Ascending aorta (tissue), 2 donors: ENCODE data around the gene ENTHD1. TPM values are rescaled to one million over a fixed set of nuclear protein-coding genes. Genes with fewer than 3 reads are reported as not detected.

Experiments used
- DNase-seq, 2 donors: peaks; one replicate each; pipeline ENCODE4 v3.0.0-alpha.2; 2019; ENCODE audit warnings: low spot score in 2 of 2
- H3K27ac ChIP-seq, 2 donors: fragments of 200-600 bp; sonication (generic); one replicate each; pipeline ENCODE4 v1.5.1; 2016 to 2017; ENCODE audit warnings: mild to moderate bottlenecking in 1 of 2
- H3K27me3 ChIP-seq: fragments of 200-600 bp; sonication (generic); one replicate; pipeline ENCODE4 v1.5.1; 2017
- H3K36me3 ChIP-seq, 2 donors: fragments of 200-600 bp; sonication (generic); one replicate each; pipeline ENCODE4 v1.5.1; 2016
- H3K4me1 ChIP-seq, 2 donors: fragments of 200-600 bp; sonication (generic); one replicate each; pipeline ENCODE4 v1.5.1; 2016 to 2017; ENCODE audit warnings: mild to moderate bottlenecking in 1 of 2
- H3K4me3 ChIP-seq, 2 donors: fragments of 200-600 bp; sonication (generic); one replicate each; pipeline ENCODE4 v1.5.1; 2016 to 2017; ENCODE audit warnings: mild to moderate bottlenecking in 1 of 2
- H3K9me3 ChIP-seq, 2 donors: fragments of 200-600 bp; sonication (generic); one replicate each; pipeline ENCODE4 v1.5.1; 2016
- CTCF ChIP-seq, 3 experiments: fragments of 200-600 bp in 2 of 3; fragments of 450-650 bp in 1 of 3; sonication (generic) in 2 of 3; IDR thresholded peaks; one replicate each; pipeline ENCODE4 v1.5.1; 2016 to 2019; ENCODE audit warnings: antibody characterized with exemption in 3 of 3, mild to moderate bottlenecking in 1 of 3, moderate library complexity in 1 of 3
- intact Hi-C: fragments of 100-400 bp; cut with DNase I; formaldehyde crosslinking; loops from one replicate; pipeline ENCODE4 v1.15.1; 2023
- total RNA-seq: library from RNA; depleted of rRNA; stranded (reverse); fragments of >200 nt; gene quantifications from one replicate; pipeline ENCODE4 v1.1.0, GENCODE V29; 2016

Gene ENTHD1
- total RNA-seq, 1 donor from 2014 or later, result 0.21 TPM

- Histone ChIP-seq H3K36me3 (no peaks in the 10 kb centered on the region), H3K9me3 (no peaks in the 10 kb centered on the region), H3K27me3 (no peaks in the 10 kb centered on the region), H3K4me1 (no peaks in the 10 kb centered on the region), H3K27ac (no peak overlapping the region), H3K4me3 (no peak overlapping the region)
- no peak for TF ChIP-seq CTCF (IDR thresholded peaks at IDR 0.05)
- intact Hi-C loops, result no loop called here
- no peak for DNase-seq
These were observed 185.7 kb downstream of the ENTHD1 start for GRCh38 chr22:39707816-39708215.

GRCh38 chr22:39707351-39707750 is 186.2 kb downstream of the ENTHD1 start:
- Histone ChIP-seq H3K4me3 (no peak overlapping the region), H3K36me3 (no peaks in the 10 kb centered on the region), H3K27me3 (no peaks in the 10 kb centered on the region), H3K4me1 (no peaks in the 10 kb centered on the region), H3K9me3 (no peaks in the 10 kb centered on the region), H3K27ac (no peak overlapping the region)
- TF ChIP-seq CTCF (IDR thresholded peaks at IDR 0.05), result no peak
- DNase-seq, result no peak
- intact Hi-C loops, result no loop called here

GRCh38 chr22:39706376-39707140 is 187.0 kb downstream of the ENTHD1 start:
- no peaks in the 10 kb centered on the region for H3K9me3 ChIP-seq
- H3K36me3 ChIP-seq, result no peaks in the 10 kb centered on the region
- H3K27ac ChIP-seq, result no peak overlapping the region
- TF ChIP-seq CTCF (IDR thresholded peaks at IDR 0.05), result no peak
- H3K27me3 ChIP-seq, result no peaks in the 10 kb centered on the region
- intact Hi-C loops, result no loop called here
- DNase-seq, result no peak
- no peaks in the 10 kb centered on the region for H3K4me1 ChIP-seq
- no peak overlapping the region for H3K4me3 ChIP-seq

GRCh38 chr22:39705386-39705785 is 188.2 kb downstream of the ENTHD1 start:
- Histone ChIP-seq H3K27me3 (no peaks in the 10 kb centered on the region), H3K4me1 (no peaks in the 10 kb centered on the region)
- intact Hi-C loops, result no loop called here

GRCh38 chr22:39703928-39704639 is 189.5 kb downstream of the ENTHD1 start:
- Histone ChIP-seq H3K27me3 (no peaks in the 10 kb centered on the region), H3K4me3 (no peak overlapping the region), H3K36me3 (no peaks in the 10 kb centered on the region), H3K27ac (no peak overlapping the region), H3K9me3 (no peaks in the 10 kb centered on the region), H3K4me1 (no peaks in the 10 kb centered on the region)
- no peak for TF ChIP-seq CTCF (IDR thresholded peaks at IDR 0.05)
- intact Hi-C loops, result no loop called here
- DNase-seq, result no peak

More at GRCh38 chr22:39705386-39705785, 188.2 kb downstream of the ENTHD1 start:
- no peak overlapping the region for H3K4me3 ChIP-seq
- no peaks in the 10 kb centered on the region for H3K36me3 ChIP-seq
- no peak for TF ChIP-seq CTCF (IDR thresholded peaks at IDR 0.05)
- H3K27ac ChIP-seq, result no peak overlapping the region
- H3K9me3 ChIP-seq, result no peaks in the 10 kb centered on the region
- no peak for DNase-seq
